ENCODE results near the gene PHC2.

PHC2 gene

DNA sequence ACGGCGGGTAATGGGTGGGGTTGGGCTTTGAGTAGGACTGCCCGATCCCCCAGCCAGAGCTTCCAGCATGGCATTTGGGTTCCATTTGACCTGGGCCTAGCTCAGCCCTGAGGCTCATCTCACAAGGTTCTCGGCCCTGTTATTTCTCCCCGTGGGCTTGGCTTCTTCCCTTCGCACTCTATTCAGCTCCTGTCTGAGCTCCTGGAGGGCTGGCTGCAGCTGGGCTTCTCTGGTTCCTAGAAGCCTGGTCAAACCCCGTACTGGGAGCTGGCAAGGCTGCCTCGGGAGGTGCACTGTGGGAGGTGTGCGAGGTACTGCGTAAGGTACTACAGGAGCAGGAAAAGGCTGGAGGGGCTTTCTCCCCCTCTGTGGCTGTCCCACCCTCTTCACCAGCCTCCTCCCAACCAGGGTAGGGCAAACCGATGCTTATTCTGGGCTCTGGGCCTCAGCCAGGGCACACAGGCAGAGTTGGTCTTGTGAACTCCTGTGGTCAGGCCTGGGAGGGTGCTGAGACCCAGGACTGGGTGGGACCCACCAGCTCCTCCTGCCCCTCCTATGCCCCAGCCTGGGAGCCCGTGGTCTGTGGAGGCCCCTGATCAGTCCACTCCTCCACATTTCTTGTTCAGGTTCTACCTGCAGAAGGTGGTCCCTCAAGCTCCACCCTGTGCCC is 110.8 kb downstream of the PHC2 start:
- no peak for TF ChIP-seq CEBPB (IDR thresholded peaks at IDR 0.05)
- no peak for TF ChIP-seq CREB1 (IDR thresholded peaks at IDR 0.05; ENCODE audit: low read depth)
- TF ChIP-seq, protein P1, sequence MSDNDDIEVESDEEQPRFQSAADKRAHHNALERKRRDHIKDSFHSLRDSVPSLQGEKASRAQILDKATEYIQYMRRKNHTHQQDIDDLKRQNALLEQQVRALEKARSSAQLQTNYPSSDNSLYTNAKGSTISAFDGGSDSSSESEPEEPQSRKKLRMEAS (IDR thresholded peaks at IDR 0.05) = no peak
- TF ChIP-seq TCF12 (IDR thresholded peaks at IDR 0.05; ENCODE audit: low read depth) = no peak
- no peak for TF ChIP-seq ZBTB7A (IDR thresholded peaks at IDR 0.05; ENCODE audit: low read depth)
- TF ChIP-seq FOXM1 (IDR thresholded peaks at IDR 0.05; ENCODE audit: borderline replicate concordance, low read depth) = no peak
- TF ChIP-seq YY1 (IDR thresholded peaks at IDR 0.05; ENCODE audit: low read depth) = no peak
- TF ChIP-seq EP300 (IDR thresholded peaks at IDR 0.05; ENCODE audit: borderline replicate concordance) = no peak
- TF ChIP-seq, protein P2, sequence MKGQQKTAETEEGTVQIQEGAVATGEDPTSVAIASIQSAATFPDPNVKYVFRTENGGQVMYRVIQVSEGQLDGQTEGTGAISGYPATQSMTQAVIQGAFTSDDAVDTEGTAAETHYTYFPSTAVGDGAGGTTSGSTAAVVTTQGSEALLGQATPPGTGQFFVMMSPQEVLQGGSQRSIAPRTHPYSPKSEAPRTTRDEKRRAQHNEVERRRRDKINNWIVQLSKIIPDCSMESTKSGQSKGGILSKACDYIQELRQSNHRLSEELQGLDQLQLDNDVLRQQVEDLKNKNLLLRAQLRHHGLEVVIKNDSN (IDR thresholded peaks at IDR 0.05) = no peak
- TF ChIP-seq, protein P3, sequence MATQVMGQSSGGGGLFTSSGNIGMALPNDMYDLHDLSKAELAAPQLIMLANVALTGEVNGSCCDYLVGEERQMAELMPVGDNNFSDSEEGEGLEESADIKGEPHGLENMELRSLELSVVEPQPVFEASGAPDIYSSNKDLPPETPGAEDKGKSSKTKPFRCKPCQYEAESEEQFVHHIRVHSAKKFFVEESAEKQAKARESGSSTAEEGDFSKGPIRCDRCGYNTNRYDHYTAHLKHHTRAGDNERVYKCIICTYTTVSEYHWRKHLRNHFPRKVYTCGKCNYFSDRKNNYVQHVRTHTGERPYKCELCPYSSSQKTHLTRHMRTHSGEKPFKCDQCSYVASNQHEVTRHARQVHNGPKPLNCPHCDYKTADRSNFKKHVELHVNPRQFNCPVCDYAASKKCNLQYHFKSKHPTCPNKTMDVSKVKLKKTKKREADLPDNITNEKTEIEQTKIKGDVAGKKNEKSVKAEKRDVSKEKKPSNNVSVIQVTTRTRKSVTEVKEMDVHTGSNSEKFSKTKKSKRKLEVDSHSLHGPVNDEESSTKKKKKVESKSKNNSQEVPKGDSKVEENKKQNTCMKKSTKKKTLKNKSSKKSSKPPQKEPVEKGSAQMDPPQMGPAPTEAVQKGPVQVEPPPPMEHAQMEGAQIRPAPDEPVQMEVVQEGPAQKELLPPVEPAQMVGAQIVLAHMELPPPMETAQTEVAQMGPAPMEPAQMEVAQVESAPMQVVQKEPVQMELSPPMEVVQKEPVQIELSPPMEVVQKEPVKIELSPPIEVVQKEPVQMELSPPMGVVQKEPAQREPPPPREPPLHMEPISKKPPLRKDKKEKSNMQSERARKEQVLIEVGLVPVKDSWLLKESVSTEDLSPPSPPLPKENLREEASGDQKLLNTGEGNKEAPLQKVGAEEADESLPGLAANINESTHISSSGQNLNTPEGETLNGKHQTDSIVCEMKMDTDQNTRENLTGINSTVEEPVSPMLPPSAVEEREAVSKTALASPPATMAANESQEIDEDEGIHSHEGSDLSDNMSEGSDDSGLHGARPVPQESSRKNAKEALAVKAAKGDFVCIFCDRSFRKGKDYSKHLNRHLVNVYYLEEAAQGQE (IDR thresholded peaks at IDR 0.05; ENCODE audit: low read depth) = no peak

DNA sequence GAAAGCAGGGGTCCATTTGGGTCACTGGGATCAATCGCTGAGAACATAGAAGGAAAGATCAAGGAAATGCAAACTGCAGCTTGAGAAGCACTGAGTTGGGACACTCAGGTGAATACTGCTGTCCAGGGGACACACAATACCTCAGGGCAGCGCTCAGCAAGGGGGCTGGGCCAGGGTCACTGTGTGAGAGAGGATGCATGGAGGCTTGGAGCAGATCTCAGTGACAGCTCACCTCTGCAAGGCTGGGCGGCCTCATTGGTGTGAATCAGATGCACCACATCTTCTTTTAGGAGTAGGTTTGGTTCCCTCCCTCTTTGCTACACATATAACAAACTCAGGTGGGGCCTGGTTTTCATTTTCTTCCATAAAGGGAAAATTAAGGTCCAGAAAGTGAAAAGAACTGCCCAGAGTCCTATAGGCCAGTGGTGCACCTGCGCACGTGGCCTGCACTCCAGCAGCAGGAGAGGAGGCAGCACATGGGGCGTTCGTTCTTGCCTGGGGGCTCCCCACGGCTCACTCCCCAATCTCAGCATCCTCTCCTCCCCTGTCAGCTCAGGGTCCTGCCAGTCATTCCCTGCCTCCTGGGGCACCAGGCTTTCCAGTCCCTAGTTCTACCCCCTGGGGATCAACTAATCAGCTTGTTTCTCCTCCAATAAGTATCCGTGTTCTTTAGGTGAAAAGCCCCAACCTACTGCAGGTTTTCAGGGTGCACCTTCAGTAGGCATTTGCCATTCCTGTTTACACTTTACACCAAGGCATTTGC is 111.5 kb downstream of the PHC2 start:
- TF ChIP-seq, protein P1 (IDR thresholded peaks at IDR 0.05) = no peak
- no peak for TF ChIP-seq EGR1 (IDR thresholded peaks at IDR 0.05)
- TF ChIP-seq, protein P2 (IDR thresholded peaks at IDR 0.05) = no peak
- TF ChIP-seq NFIC (IDR thresholded peaks at IDR 0.05) = no peak
- no peak for TF ChIP-seq ZBTB7A (IDR thresholded peaks at IDR 0.05; ENCODE audit: low read depth)
- no peak for TF ChIP-seq YY1 (IDR thresholded peaks at IDR 0.05; ENCODE audit: low read depth)
- TF ChIP-seq FOXM1 (IDR thresholded peaks at IDR 0.05; ENCODE audit: borderline replicate concordance, low read depth) = no peak
- TF ChIP-seq, protein P3 (IDR thresholded peaks at IDR 0.05; ENCODE audit: low read depth) = no peak
- no peak for TF ChIP-seq CEBPB (IDR thresholded peaks at IDR 0.05)
- TF ChIP-seq RAD21 (IDR thresholded peaks at IDR 0.05; ENCODE audit: low read depth) = no peak
- no peak for TF ChIP-seq EP300 (IDR thresholded peaks at IDR 0.05; ENCODE audit: borderline replicate concordance)

DNA sequence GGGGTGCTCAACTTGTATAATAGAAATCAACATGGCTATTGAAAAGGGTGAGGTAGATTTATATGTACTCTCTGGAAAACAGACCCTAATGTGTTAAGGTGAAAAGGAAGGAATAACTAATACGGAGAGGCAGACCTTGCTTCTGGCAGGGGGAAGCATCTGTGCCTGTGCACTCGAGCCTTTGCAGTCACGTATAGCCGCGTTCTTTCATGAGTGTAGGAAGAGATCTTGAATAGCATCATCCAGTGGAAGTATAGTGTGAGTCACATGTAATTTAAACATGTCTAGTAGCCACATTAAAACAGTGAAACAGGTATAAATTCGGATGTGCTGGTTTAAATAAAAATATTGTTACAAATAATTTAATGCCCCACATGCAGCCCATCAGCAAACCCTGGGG is 112.9 kb downstream of the PHC2 start:
- TF ChIP-seq TEAD4 (IDR thresholded peaks at IDR 0.05) (no peak), CEBPB (IDR thresholded peaks at IDR 0.05) (no peak), ZBTB7A (IDR thresholded peaks at IDR 0.05; ENCODE audit: low read depth) (no peak)

DNA sequence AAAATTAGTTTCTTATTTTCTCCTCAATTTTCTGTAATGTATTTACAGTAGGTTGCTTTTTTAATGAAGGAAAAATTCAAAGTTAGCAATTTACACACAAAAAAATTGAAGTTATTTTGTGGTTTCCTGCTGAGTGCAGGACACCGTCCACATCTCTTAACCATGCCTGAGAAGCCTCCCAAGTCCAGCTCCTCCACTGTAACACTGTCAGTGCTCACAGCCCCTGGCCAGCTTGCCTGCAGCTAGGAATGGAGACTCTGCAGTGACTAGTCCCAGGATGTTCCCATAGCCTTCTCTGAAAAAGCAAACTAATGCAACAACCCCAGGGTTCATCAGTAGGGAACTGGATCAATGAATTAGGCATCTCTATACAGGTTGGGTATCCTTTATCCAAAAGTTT is 113.5 kb downstream of the PHC2 start:
- TF ChIP-seq TAF1 (IDR thresholded peaks at IDR 0.05; ENCODE audit: low read depth) = no peak
- TF ChIP-seq FOXM1 (IDR thresholded peaks at IDR 0.05; ENCODE audit: borderline replicate concordance, low read depth) = no peak
- TF ChIP-seq, protein P1 (IDR thresholded peaks at IDR 0.05) = no peak
- no peak for TF ChIP-seq CEBPB (IDR thresholded peaks at IDR 0.05)
- no peak for TF ChIP-seq RAD21 (IDR thresholded peaks at IDR 0.05; ENCODE audit: low read depth)
- TF ChIP-seq, protein P2 (IDR thresholded peaks at IDR 0.05) = no peak

DNA sequence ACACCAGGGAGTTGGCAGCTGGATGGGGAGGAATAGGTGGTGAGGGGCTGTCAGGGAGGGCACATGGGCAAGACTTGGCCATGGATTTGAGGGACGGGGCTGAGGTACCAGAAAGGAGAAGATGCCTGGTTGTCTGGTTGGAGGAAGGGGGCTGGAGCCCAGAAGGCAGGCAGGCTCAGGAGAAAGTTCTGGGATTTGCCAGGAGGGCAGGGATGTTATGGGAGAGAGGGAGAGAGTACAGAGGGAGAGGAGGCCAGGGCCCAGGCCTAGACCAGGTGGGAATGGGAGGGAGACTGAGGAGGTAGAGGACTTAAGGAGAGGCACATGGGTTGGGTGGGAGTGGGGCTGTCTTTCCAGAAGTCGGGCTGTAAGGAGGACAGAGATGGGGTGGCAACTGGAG is 114.3 kb downstream of the PHC2 start:
- TF ChIP-seq, protein P2 (IDR thresholded peaks at IDR 0.05) = no peak
- TF ChIP-seq, protein P3 (IDR thresholded peaks at IDR 0.05; ENCODE audit: low read depth) = no peak
- TF ChIP-seq CREB1 (IDR thresholded peaks at IDR 0.05; ENCODE audit: low read depth) = no peak
- no peak for TF ChIP-seq CEBPB (IDR thresholded peaks at IDR 0.05)
- TF ChIP-seq, protein P1 (IDR thresholded peaks at IDR 0.05) = no peak
- TF ChIP-seq ZBTB7A (IDR thresholded peaks at IDR 0.05; ENCODE audit: low read depth) = no peak
